RKO (cell line): Measurements from ENCODE around the gene TRPV4.
A peak's percentile ranks its signal among the peaks of the same experiment; 100 is the strongest.

ENCODE experiments used
- DNase-seq: peaks from one replicate; pipeline ENCODE4 v3.0.0-alpha.2; 2016; ENCODE audit warnings: low spot score

Gene TRPV4

DNA sequence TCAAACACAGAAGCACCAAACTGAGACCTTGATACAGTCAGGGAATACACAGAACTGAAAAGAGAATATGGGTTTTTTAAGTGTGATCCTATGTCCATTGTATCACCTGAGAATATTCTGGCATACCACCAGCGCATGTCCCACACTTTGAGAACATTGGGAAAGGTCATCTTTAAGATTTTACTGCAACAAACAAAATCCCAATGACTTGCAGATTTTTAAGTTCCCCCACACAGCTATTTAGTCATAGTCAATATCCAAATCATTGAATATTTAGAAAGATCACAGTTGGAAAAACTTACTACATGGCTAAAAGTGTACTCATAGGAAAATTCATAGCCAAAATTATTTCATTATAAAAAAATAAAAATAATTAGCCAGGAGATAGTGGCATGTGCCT lies 54.5 kb downstream of the TRPV4 start:
- DNase-seq = no peak

DNA sequence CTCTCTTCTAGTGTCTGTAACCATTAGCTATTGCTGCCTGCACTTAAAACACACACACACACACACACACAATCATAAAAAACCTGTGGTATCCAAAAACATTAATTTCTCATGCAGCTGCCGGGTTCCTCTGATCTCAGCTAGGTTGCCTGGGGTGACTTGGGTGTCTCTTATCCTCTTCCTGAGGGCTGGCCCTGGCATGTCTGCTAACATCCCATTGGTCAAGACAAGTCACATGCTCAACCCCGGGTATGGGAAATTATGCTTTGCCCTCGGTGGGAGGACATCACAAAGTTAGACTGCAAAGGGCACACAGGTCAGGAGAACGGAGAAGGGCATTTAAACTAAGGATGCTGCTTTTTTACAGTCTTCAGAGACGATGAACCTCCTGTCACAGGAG lies 55.7 kb downstream of the TRPV4 start:
- DNase-seq = peak; percentile 63

DNA sequence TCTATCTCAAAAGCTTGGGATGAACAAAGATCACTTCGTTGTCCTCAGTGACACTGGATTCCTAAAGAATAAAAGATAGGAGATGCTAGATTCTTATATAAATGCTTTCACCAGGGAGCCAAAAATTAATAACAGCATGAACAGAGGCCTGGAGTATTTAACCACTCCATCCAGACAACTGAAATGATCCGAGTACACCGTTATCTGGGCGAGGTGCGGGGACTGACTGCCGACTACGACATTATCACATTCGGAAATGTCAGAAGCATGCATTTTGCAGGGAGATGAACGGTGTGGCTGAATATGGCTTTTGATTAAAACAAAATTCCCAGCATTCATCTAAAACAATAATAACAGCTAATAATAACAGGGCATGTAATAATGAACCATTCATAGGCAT lies 56.6 kb downstream of the TRPV4 start:
- no peak for DNase-seq

DNA sequence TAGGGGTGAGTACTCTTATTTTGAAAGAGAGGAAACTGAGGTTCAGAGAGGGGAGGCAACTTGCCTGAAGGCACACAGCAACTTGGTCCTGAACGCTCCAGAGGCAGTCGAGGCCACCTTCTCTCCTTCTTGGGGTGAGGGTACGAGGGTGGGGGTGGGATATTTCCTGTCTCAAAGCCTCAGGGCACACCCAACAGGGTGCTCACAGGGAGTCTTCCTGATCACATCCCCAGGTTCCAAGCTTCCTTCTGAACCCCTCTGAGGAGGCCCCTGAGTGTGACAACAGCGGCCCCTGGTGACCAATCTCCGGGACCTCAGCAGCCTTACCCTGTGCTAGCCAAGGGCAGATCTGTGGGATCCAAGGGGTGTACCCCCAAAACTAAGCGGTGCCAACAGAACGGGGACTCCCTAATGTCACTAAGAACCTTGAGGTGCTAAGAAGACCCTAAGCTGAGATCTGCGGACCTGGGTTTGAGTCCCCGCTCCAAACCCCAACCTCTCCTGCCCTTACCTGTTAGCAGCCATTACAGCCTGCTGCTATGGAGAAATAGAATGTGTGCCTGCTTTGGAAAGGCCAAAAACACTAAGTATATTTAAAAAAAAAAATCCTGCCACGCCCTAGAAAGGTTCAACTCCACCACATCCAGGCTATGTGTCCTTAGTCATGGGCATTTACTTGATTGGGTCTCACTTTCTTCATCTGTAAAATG lies 57.9 kb downstream of the TRPV4 start:
- peak; percentile 76 for DNase-seq

DNA sequence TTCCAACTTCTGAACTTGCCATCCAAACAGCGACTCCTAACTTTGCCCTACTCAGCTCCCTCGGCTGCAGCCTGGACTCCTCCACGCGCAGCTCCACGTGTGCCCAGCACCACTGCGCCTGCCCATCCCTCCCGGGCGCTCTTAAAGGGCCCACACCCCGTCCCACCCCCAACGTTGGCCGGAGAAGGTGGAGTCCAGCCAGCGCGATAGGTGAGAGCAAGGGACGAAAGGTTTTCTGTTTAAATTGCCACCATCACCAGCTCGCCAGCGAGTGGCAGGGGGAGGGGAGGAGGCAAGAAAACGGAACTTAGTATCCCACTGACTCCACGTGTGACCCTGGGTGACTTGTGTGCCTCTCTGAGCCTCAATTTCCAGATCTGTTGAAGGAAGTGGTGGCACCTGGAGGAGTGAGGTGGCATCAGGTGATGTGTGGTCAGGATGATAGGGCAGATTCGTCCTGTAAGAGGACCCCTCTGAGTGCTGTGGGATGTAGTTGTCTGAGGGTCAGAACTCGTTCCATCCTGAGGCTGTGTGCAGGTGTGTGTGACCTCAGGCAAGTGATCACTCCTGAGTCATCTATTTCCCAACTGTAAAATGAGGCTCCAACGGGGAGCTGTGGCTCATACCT lies 59.7 kb downstream of the TRPV4 start:
- DNase-seq = peak; percentile 60

DNA sequence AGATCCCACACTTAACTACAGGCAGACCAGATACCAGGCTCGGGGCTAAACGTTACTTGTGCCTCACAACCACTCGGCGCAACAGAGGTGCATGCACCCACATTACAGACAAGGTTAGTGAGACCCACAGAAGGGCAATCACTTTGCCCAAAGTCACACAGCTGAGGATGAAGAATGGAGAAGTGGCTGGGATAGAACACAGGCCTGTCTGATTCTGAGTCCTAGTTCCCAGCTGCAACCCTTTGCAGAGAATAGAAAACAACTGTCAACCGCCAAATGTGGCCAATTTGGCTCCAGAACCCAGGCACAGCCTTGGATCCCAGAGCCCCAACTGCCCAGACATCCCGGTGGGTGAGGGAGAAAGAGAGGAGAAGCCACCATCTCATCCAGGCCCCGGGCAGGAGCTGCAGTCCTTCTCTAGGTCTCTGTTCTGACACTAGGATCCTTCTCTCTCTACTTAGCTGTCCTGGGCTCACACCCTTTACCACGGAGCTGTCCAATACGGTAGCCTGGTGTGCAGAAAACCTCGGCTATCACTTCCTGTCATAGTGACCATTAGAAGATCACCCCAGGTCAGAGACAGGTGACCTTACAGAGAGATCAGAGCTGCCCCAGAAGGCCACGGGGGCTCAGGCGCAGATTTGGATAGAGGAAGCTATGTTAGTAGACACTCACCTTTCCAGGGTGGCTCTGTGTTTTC lies 60.4 kb downstream of the TRPV4 start:
- DNase-seq = peak; percentile 45

DNA sequence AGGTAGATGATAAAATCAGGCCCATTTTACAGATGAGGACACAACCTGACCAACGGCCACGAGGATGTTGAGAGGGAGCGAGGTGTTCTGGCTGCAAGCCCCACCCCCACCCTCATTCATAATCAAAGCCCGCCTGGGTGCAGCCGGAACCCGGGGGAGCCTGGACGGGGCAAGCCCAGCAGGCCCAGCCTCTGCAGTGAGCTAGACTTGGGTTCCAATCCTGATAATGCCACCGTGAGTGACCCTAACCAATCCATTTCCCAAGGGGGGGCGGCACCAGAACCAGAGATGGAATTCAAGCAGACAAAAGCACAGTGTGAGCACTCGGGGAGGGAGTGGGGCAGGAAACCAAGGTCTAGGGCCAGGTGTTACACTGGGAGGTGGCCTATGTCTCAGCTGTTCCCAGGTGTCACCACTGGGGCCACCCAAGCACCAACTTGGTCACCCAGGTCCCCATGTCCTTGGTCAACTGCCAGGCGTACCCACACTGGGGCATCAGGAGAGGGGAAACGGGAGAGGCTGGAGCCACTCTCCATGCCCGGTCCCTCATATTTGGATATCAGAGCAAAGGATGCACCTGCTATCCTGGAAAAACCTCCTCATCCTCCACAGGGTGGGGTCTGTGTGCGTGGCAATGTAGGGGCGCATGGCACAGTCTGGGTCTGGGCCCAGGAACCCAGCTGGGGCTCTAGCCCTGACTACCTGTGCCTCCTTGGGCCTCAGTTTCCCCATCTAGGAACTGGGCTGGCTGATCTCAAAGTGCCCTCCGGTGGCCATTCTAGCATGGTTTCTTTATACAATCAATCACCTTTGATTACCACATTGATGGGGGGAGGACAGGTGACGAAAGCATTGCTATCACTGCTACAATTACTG lies 61.2 kb downstream of the TRPV4 start:
- DNase-seq = no peak

DNA sequence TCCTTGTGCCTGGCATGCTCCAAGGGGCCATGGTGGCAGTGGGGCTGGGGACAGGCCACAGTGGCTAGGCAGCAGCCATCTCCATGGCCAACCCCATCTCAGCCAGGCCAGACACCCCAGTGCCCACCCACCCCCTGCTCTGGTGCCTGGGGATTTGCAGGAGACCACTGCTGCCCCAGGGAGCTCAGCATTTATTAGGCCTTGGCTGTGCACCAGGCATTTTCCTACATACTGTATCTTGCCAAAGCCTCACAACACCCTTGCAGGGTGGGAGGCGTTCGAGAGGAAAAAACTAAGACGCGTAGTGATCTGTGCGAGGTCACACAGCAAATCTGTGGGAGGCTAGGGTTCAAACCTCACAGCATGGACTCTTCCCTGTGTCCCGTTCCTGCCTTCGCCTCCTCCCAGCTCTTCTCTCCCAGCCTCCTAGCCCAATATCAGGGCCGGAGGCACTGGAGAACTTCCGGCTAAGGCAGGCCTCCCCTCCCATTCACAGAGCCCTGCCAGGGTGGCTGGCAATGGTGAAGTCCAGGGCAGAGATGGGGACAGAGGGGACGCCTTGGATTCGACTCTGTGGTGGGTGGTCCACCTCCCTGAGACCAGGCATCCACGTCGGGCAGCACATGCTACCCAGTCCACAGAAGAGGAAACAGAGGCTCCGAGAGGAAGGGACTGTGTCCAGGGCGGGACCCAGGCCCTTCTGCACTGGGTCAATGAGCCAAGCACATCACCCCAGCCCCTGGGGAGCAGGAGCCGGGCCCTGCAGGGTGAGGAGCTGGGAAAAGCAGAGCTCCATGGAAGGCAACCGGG lies 62.1 kb downstream of the TRPV4 start:
- no peak for DNase-seq

DNA sequence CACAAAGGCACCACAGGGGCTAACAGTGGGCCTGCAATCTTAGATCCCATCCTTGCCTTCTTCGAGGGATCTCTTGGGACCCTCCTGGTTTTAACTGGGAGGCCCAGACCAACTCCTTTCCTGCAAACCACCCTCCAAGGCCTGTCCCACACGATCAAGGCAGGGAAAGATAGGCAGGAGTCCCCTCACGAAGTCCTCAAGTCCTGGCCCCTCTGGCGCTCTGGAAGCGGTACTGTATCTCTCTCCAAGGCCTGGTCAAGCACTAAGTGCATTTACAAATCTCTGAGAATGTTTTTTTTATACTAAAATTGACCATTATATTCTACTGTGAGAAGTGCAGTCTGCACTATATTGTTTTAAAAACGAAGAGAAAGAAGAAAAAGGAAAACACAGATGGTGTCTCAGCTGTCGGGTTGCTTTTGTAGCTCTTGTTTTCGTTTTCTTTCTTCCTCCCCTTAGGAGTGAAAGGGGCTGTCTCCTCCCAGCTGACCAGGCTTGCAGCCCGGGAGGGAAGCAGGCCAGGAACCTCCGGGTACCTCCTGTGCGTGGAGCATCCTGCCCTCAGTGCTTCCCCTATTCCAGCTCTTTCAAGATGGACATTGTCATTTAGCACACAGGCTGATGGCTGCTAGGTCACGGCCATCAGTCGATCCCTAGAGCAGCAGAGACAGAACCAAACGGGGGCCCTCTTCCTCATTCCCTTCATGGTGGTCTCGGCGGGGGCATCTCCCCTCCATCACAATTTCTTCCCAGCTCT lies 62.9 kb downstream of the TRPV4 start:
- no peak for DNase-seq

DNA sequence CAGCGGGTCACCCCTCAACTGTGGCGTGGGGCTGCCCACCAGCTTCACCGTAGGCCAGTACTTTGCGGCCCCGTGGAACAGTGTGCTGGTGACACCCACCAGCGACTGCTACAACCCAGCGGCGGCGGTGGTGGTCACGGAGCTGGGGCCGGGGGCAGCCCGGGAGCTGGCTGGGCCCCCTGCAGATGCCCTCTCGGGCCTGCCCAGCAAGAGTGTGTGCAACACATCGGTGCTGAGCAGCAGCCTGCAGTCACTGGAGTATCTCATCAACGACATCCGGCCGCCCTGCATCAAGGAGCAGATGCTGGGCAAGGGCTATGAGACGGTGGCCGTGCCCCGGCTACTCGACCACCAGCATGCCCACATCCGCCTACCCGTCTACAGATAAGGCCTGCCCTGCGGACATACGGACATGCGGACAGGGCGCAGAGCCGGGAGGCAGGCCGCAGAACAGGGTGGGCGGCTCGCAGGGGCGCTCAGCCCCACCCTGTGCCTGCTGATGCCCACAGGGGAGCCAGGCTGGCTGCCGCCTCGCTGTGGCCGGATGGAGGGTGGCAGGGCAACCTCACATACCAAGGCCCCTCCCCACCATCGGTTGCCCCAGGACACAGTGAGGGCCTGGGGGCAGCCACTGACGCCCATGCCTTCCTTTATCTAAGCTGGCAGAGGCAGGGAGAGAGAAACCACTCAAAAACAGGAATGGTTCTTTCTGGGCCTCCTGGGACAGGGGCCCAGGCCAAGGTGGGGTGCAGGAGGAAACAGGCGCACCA lies 64.1 kb downstream of the TRPV4 start:
- DNase-seq = no peak

DNA sequence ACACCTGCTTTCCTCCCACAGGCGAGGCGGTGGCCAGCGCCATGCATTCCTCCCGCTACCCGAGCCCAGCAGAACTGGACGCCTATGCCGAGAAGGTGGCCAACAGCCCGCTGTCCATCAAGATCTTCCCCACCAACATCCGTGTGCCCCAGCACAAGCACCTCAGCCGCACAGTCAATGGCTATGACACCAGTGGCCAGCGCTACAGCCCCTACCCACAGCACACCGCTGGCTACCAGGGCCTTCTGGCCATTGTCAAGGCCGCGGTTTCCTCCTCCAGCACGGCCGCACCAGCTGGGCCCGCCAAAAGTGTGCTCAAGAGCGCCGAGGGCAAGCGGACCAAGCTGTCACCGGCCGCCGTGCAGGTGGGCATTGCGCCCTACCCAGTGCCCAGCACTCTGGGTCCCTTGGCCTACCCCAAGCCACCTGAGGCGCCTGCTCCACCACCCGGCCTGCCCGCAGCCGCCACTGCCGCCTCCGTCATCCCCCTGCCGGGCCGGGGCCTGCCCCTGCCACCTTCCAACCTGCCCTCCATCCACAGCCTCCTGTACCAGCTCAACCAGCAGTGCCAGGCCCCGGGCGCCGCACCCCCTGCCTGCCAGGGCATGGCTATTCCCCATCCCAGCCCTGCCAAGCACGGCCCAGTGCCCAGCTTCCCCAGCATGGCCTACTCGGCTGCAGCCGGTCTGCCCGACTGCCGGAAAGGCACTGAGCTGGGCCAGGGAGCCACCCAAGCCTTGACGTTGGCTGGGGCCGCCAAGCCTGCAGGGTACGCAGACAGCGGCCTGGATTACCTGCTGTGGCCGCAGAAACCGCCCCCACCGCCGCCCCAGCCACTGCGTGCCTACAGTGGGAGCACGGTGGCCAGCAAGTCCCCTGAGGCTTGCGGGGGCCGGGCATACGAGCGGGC lies 65.0 kb downstream of the TRPV4 start:
- no peak for DNase-seq

DNA sequence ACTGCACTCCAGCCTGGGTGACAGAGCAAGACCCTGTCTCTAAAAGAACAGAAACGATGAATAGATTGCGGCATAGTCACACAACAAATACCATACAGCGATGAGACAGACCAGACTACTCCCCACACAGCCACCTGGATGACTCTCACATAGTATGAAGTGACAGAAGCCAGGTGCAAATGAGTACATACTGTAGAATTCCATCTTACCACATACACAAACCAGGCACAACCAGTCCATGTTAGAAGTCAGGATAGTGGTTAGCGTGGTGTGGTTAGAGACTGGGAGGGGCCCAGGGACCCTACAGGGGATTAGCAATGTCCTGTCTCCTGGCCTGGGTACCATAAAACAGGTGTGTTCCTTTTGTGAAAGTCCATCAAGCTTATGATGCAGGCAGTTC lies 65.7 kb downstream of the TRPV4 start:
- no peak for DNase-seq

DNA sequence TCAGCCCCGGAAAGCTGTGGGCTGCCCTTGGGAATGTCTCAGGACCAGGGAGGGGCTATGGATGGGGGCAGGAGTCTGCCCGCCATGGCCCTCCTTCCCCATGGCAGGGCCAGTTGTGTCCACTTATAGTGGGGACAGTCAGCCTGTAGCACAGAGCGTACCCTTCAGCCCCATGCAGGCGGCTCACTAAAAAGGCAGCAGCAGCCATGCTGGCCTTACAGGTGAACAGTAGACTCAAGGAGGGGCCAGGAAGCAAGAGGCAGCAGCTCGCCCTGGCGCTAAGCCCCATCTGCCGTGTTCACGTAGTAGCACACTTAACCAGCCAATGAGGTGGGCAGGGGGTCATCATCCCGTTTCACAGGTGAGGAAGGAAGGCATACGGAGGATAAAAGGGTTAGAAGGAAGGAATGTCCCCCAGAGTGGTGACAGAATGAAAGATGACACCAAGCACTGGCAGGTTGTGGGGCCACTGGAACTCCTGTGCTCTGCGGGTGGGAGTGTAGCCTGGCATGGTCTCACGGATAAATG lies 66.9 kb downstream of the TRPV4 start:
- DNase-seq = no peak

DNA sequence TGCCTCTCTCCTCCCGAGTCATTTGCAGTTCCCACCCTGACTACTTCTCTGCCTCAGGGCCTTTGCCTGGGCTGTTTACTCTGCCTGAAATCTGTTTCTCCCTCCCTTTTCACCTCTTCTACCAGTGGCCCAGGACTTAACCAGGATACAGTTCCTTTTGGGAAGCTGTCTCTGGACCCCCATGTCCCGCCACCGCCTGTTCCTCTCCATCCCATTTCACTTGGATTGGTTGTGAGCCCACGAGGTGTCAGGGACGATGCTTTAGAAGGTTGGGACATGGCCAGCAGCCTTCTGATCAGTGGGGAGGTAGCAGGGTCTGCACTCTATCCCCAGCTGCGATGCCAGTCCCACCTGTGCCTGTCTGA lies 67.8 kb downstream of the TRPV4 start:
- DNase-seq = no peak

DNA sequence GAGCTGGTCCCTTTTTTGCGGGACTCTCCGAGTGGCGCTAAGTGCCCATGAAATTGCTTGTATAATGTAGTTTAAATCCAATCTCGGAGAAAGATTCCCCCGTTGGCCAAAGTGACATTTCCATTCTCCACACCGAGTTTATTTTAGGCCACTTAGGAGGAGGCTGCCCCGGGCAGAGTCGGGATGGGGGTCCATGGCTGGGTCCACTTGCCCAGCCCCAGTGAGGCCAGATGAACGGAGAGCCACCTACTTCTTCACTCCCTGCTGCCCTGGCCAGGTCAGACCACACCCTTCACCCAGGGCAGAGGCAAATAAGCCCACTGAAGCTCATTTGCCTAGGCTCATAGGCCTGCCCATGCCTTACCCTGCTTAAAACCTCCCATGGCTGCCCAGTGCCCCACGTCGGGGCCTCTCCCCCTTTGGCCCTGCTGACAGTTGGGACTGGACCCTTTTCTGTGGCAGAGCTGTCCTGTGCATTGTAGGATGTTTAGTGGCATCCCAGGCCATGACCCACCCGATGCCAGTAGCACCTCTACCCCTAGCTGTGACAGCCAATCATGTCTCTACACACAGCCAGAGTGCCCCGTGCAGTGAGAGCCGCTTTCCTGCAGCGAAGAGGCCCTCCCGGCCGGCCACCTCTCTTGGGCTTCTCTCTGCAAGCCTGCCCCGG lies 68.3 kb downstream of the TRPV4 start:
- DNase-seq = no peak

DNA sequence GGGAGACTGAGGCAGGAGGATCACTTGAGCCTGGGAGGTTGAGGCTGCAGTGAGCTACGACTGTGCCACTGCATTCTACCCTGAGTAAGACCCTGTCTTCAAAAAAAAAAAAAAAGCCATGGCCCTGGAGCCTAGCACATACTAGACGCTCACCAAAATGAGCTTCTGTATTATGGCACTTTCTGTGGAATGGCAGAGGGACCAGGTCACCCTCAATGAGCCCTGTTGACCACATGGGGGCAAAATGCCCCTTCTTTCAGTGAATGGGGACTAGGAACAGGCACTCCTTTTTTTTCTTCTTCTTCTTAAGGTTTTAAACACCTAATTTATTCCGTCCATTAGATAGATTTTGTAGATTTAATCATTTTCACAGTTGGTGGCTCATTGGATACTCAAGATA lies 69.1 kb downstream of the TRPV4 start:
- peak; percentile 40 for DNase-seq

DNA sequence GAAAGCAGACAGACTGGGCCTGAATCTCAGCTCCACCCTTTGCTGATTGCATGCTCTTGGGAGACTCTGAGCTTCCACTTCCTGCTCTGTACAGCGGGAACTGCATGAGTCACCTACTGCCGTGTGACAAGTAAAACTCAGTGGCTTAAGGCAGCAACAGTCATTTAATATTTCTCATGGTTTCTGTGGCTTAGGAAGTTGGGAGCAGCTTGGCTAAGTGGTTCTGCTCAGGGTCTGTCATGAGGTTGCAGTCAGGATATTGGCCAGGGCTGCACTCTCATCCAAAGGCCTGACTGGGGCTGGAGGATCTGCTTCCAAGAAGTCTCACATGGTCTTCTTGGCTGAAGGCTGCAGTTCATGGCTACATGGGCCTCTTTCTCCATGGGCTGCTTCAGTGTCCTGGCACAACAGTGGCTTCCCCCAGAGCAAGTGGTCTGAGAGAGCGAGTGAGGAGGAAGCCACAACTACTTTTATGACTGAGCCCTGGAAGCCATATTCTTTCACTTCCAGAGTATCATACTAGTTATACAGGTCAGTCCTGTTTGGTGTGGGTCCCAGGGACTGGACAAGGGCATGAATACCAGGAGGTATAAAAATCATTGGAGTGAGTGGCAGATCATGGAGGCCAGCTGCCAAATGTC lies 69.9 kb downstream of the TRPV4 start:
- DNase-seq = peak; percentile 95
